ENCODE measurements around the gene EXOC7.
"Not testable (repeated sequence)": the region's sequence is repeated elsewhere in the genome, so short reads cannot be mapped to it uniquely, and the experiment has no call there.

- TF ChIP-seq CTCF, POLR2A (IDR thresholded peaks at IDR 0.05): not testable (repeated sequence)
Observed at GRCh38 chr17:76058264-76058663, 45.3 kb downstream of the EXOC7 start.

All from tibial nerve (tissue), 3 donors.